Thyroid gland (tissue), 4 donors: Measurements from ENCODE around the gene CDH23. TPM values are rescaled to one million over a fixed set of nuclear protein-coding genes. Genes with fewer than 3 reads are reported as not detected.

Experiments used
- DNase-seq, 2 donors: peaks; one replicate each; pipeline ENCODE4 v3.0.0-alpha.2; 2019
- H3K27ac ChIP-seq, 3 donors: fragments of 200-600 bp; sonication (generic); 1 replicate in 2 of 3; 2 replicates in 1 of 3; pipeline ENCODE4 v1.5.1; 2016 to 2019; ENCODE audit warnings: mild to moderate bottlenecking in 1 of 3, moderate library complexity in 1 of 3
- H3K27me3 ChIP-seq: fragments of 200-600 bp; sonication (generic); one replicate; pipeline ENCODE4 v1.5.1; 2019
- H3K36me3 ChIP-seq, 2 donors: fragments of 200-600 bp; sonication (generic); one replicate each; pipeline ENCODE4 v1.5.1; 2016 to 2019
- H3K4me1 ChIP-seq, 2 donors: fragments of 200-600 bp; sonication (generic); one replicate each; pipeline ENCODE4 v1.5.1; 2017 to 2019
- H3K4me3 ChIP-seq, 3 donors: fragments of 200-600 bp; sonication (generic); replicated peaks in 1 of 3; 1 replicate in 2 of 3; 2 replicates in 1 of 3; pipeline ENCODE4 v1.5.1; 2016; ENCODE audit warnings: mild to moderate bottlenecking in 1 of 3
- H3K9me3 ChIP-seq: fragments of 200-600 bp; sonication (generic); one replicate; pipeline ENCODE4 v1.5.1; 2017
- POLR2A ChIP-seq, 2 donors: fragments of 450-650 bp; IDR thresholded peaks; one replicate each; pipeline ENCODE4 v1.6.1; 2017; ENCODE audit warnings: antibody characterized with exemption in 2 of 2, mild to moderate bottlenecking in 2 of 2, moderate library complexity in 1 of 2
- WGBS, 2 donors: methylation state at CpG; one replicate each; pipeline ENCODE4 v1.1.5; 2017; 5-methylcytosine and 5-hydroxymethylcytosine counted together
- intact Hi-C: fragments of 100-400 bp; cut with DNase I; formaldehyde crosslinking; loops from one replicate; pipeline ENCODE4 v1.15.1; 2023
- total RNA-seq, 4 donors: library from RNA; depleted of rRNA; stranded (reverse); fragments of >200 nt; gene quantifications; one replicate each; pipeline ENCODE4 v1.2.3, GENCODE V29; 2016
- TF ChIP-seq, protein P1 (sequence below), 6 experiments: fragments of 200-600 bp in 3 of 6; fragments of 450-650 bp in 3 of 6; sonication (generic) in 3 of 6; IDR thresholded peaks; one replicate each; pipeline ENCODE4 v1.5.1; 2016 to 2019; ENCODE audit warnings: antibody characterized with exemption in 6 of 6, mild to moderate bottlenecking in 2 of 6, inconsistent platforms in 1 of 6, moderate library complexity in 1 of 6

Gene CDH23
- total RNA-seq, 4 donors from 2014 or later = 3.0 to 4.2 (median 3.9) TPM

DNA sequence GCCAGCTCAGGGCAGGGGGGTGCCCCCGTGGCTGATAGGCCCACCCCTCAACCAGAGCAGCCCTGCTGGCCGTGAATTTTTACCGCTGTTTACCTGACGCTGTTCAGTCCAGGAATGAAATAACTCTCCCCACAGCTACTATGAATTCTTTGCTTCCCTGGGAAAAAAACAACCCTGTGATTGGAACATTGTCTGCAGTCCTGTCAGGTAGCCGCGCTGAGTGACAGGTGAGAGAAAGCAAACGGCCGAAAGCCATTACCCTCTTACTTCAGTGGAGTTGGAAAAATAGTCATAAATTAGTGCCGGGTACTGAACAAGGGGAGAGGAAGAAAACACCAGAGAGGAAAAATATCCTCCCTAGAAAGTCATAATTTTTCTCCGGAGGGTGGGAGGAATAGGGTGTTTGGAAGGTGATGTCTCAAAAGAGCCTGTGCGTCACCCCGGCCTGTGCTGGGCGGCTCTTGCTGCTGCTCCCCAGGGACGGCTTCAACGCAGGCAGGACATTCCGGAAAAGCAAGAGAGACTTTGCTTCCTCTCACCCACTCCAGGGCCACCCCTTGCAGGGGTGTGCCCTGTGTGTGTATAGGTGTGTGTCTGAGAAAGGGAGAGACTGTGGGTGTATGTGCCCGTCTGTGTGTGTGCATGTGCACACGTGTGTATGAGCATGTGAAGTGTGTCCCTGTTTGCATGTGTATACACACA is 69.0 kb downstream of the CDH23 start:
- no peak for TF ChIP-seq POLR2A (IDR thresholded peaks at IDR 0.05)
- TF ChIP-seq, protein P1, sequence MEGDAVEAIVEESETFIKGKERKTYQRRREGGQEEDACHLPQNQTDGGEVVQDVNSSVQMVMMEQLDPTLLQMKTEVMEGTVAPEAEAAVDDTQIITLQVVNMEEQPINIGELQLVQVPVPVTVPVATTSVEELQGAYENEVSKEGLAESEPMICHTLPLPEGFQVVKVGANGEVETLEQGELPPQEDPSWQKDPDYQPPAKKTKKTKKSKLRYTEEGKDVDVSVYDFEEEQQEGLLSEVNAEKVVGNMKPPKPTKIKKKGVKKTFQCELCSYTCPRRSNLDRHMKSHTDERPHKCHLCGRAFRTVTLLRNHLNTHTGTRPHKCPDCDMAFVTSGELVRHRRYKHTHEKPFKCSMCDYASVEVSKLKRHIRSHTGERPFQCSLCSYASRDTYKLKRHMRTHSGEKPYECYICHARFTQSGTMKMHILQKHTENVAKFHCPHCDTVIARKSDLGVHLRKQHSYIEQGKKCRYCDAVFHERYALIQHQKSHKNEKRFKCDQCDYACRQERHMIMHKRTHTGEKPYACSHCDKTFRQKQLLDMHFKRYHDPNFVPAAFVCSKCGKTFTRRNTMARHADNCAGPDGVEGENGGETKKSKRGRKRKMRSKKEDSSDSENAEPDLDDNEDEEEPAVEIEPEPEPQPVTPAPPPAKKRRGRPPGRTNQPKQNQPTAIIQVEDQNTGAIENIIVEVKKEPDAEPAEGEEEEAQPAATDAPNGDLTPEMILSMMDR (IDR thresholded peaks at IDR 0.05) = no peak
- 58 to 60% methylated on average over 18 of the region's 18 CpGs for WGBS, 2 donors
- Histone ChIP-seq H3K27ac (no peak overlapping the region), H3K27me3 (no peaks in the 10 kb centered on the region), H3K36me3 (no peaks in the 10 kb centered on the region), H3K4me1 (no peaks in the 10 kb centered on the region), H3K4me3 (no peak overlapping the region), H3K9me3 (no peaks in the 10 kb centered on the region)
- intact Hi-C loops = no loop called here
- no peak for DNase-seq

GRCh38 chr10:71466330-71466729 is 69.6 kb downstream of the CDH23 start:
- Histone ChIP-seq H3K9me3 (no peaks in the 10 kb centered on the region), H3K36me3 (no peaks in the 10 kb centered on the region), H3K27ac (no peak overlapping the region), H3K27me3 (no peaks in the 10 kb centered on the region), H3K4me3 (no peak overlapping the region), H3K4me1 (no peaks in the 10 kb centered on the region)
- intact Hi-C loops = no loop called here
- no peak for DNase-seq
- WGBS, 2 donors = 86 to 95% methylated on average over 4 to 6 of the region's 6 CpGs
- TF ChIP-seq, protein P1 (IDR thresholded peaks at IDR 0.05) = no peak
- no peak for TF ChIP-seq POLR2A (IDR thresholded peaks at IDR 0.05)

GRCh38 chr10:71467161-71467560 is 70.4 kb downstream of the CDH23 start:
- Histone ChIP-seq H3K27me3 (no peaks in the 10 kb centered on the region), H3K4me3 (no peak overlapping the region), H3K4me1 (no peaks in the 10 kb centered on the region), H3K27ac (no peak overlapping the region), H3K36me3 (no peaks in the 10 kb centered on the region), H3K9me3 (no peaks in the 10 kb centered on the region)
- no peak for TF ChIP-seq POLR2A (IDR thresholded peaks at IDR 0.05)
- TF ChIP-seq, protein P1 (IDR thresholded peaks at IDR 0.05) = no peak
- no peak for DNase-seq
- intact Hi-C loops = no loop called here
- WGBS, 2 donors = 86 to 93% methylated on average over 6 to 7 of the region's 7 CpGs

DNA sequence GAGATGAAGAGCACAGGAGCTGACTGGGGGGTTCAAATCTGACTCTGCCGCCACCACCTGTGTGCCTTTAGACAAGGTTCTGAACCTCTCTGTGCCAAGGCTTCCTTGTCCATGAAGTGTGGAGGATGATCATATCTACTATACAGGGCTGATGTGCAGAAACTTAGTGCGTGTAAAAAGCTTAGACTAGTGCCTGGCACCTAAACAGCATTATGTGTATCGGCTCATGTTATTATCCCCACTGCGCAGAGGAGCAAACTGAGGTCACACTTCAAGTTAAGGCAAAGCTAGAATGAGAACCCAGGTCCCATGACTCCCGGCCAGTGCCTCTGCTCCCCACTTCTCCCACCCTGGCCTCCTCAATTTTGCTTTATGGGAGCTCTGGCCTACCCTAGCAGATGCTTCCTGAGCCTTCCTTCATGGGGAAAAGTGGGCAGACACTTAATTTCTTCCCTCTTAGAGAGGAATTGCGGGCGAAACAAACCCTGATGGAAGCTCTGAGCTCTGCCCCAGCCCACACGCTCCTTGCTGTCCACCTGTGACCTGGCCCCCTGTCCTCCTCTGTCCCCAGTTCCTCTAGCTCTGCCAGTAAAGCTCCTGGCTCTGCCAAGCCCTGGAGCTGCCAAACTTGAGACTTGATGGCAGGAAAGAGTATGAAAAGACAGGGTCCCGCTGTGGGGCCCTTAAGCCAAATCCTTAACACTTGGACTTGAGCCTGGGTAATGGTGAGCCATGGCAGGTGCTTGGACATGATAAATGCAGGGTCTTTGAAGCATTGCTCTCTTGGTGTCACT is 71.0 kb downstream of the CDH23 start:
- 94 to 100% methylated on average over 9 of the region's 9 CpGs for WGBS, 2 donors
- intact Hi-C loops = no loop called here
- no peaks in the 10 kb centered on the region for H3K36me3 ChIP-seq
- DNase-seq = no peak
- H3K9me3 ChIP-seq = no peaks in the 10 kb centered on the region
- no peaks in the 10 kb centered on the region for H3K27me3 ChIP-seq
- no peaks in the 10 kb centered on the region for H3K4me1 ChIP-seq
- TF ChIP-seq, protein P1 (IDR thresholded peaks at IDR 0.05) = no peak
- no peak for TF ChIP-seq POLR2A (IDR thresholded peaks at IDR 0.05)
- no peak overlapping the region for H3K27ac ChIP-seq
- H3K4me3 ChIP-seq = no peak overlapping the region
